ENCODE measurements around the gene RAB14. TPM values are rescaled to one million over a fixed set of nuclear protein-coding genes. Genes with fewer than 3 reads are reported as not detected.

RAB14 gene
- total and polyA plus RNA-seq, 4 donors, result 26.3 to 108 (median 55.9) TPM

DNA sequence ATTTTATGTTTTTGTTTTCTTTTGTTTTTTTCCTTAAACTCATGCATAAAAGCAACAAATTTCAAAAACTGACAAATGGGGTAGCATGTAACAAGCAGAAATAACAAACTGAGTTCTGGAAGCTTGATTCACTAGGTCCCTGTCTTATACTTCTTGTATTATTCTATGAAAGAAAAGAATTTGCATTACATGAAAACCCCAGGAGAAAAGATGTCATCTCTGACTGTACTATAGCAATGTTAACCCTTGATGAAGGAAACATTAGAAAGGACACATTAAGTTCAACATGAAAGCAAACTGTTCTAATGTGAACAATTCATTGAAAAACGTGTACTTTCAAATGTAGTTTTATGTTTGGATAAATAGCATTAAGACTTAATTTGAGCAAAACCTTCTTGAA is 9.2 kb downstream of the RAB14 start:
- Histone ChIP-seq H3K9ac (ENCODE audit: insufficient read depth in 1 of 2, low read length in 2 of 2) (no peak overlapping the region), H3K4me1 (ENCODE audit: control insufficient read depth in 5 of 5, insufficient read depth in 5 of 5, low read length in 5 of 5) (peaks cover 0 to 55% (median 17%) of the 10 kb centered on the region in 5 donors), H3K9me3 (ENCODE audit: control insufficient read depth in 4 of 4, insufficient read depth in 3 of 4, low read length in 3 of 4) (no peaks in the 10 kb centered on the region), H3K27ac (ENCODE audit: low read depth in 1 of 2, low read length in 1 of 2) (no peak overlapping the region), H3K27me3 (ENCODE audit: control insufficient read depth in 3 of 3, insufficient read depth in 3 of 3, low read length in 2 of 3) (no peaks in the 10 kb centered on the region), H3K4me3 (no peak overlapping the region), H3K36me3 (ENCODE audit: control insufficient read depth in 4 of 4, insufficient read depth in 4 of 4, low read length in 4 of 4) (peaks cover 0 to 2% (median 0%) of the 10 kb centered on the region in 4 donors)
- no peak for DNase-seq
- TF ChIP-seq, protein P1, sequence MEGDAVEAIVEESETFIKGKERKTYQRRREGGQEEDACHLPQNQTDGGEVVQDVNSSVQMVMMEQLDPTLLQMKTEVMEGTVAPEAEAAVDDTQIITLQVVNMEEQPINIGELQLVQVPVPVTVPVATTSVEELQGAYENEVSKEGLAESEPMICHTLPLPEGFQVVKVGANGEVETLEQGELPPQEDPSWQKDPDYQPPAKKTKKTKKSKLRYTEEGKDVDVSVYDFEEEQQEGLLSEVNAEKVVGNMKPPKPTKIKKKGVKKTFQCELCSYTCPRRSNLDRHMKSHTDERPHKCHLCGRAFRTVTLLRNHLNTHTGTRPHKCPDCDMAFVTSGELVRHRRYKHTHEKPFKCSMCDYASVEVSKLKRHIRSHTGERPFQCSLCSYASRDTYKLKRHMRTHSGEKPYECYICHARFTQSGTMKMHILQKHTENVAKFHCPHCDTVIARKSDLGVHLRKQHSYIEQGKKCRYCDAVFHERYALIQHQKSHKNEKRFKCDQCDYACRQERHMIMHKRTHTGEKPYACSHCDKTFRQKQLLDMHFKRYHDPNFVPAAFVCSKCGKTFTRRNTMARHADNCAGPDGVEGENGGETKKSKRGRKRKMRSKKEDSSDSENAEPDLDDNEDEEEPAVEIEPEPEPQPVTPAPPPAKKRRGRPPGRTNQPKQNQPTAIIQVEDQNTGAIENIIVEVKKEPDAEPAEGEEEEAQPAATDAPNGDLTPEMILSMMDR (IDR thresholded peaks at IDR 0.05; ENCODE audit: control extremely low read depth, extremely low read depth), result no peak
- no peak for ATAC-seq (ENCODE audit: insufficient read depth, low FRiP score)
- WGBS, 2 donors, result 41 to 65% methylated on average over 1 of the region's 1 CpG

DNA sequence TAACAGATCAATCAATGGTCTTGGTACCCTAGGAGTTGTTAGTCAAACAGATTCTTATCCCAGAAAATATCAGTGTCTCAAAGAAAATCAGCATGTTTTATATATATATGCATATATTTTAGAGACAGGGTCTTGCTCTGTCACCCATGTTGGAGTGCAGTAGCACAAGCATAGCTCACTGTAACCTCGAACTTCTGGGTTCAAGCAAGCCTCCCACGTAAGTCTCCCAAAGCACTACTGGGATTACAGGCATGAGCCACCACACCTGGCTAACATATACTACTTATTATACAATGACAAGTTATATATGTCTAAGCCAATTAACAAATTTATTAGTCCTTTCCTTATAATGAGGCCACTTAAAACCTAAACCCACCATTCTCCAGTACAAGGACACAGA is 10.4 kb downstream of the RAB14 start:
- peaks cover 0 to 50% (median 17%) of the 10 kb centered on the region in 5 donors for H3K4me1 ChIP-seq (ENCODE audit: control insufficient read depth in 5 of 5, insufficient read depth in 5 of 5, low read length in 5 of 5)

DNA sequence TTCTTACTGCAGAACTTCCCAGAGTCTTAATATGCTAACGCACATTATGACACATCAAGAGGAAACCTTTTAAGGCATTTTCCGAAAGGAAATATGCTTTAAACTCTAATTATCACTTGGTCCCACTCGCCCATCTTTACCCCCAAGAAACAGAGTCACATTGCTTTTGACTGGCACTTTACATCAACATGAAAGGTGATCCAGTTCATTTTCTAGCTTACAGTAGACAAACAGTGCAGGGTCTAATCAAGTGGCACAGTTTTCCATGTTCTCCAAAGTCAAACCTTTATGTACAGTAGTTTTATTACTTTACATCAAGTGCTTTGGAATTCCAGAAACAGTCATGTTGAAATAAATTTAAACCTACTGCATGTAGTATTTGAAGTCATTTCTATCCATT is 12.0 kb downstream of the RAB14 start:
- no peak for DNase-seq
- TF ChIP-seq, protein P1 (IDR thresholded peaks at IDR 0.05; ENCODE audit: control extremely low read depth, extremely low read depth), result no peak
- no peaks in the 10 kb centered on the region for H3K27me3 ChIP-seq (ENCODE audit: control insufficient read depth in 3 of 3, insufficient read depth in 3 of 3, low read length in 2 of 3)
- no peak overlapping the region for H3K4me3 ChIP-seq
- H3K27ac ChIP-seq (ENCODE audit: low read depth in 1 of 2, low read length in 1 of 2), result no peak overlapping the region
- ATAC-seq (ENCODE audit: insufficient read depth, low FRiP score), result no peak
- H3K4me1 ChIP-seq (ENCODE audit: control insufficient read depth in 5 of 5, insufficient read depth in 5 of 5, low read length in 5 of 5), result peaks cover 0 to 35% (median 13%) of the 10 kb centered on the region in 5 donors
- peaks cover 0 to 10% (median 4%) of the 10 kb centered on the region in 4 donors for H3K36me3 ChIP-seq (ENCODE audit: control insufficient read depth in 4 of 4, insufficient read depth in 4 of 4, low read length in 4 of 4)
- H3K9ac ChIP-seq (ENCODE audit: insufficient read depth in 1 of 2, low read length in 2 of 2), result no peak overlapping the region
- 91 to 97% methylated on average over 3 of the region's 3 CpGs for WGBS, 2 donors
- H3K9me3 ChIP-seq (ENCODE audit: control insufficient read depth in 4 of 4, insufficient read depth in 3 of 4, low read length in 3 of 4), result no peaks in the 10 kb centered on the region

More for the DNA sequence above, 10.4 kb downstream of the RAB14 start:
- no peak overlapping the region for H3K4me3 ChIP-seq
- ATAC-seq (ENCODE audit: insufficient read depth, low FRiP score) (no peak), DNase-seq (no peak)
- WGBS, 2 donors, result 80 to 93% methylated on average over 2 of the region's 2 CpGs
- H3K9ac ChIP-seq (ENCODE audit: insufficient read depth in 1 of 2, low read length in 2 of 2), result no peak overlapping the region
- no peaks in the 10 kb centered on the region for H3K27me3 ChIP-seq (ENCODE audit: control insufficient read depth in 3 of 3, insufficient read depth in 3 of 3, low read length in 2 of 3)
- TF ChIP-seq, protein P1 (IDR thresholded peaks at IDR 0.05; ENCODE audit: control extremely low read depth, extremely low read depth), result no peak
- H3K9me3 ChIP-seq (ENCODE audit: control insufficient read depth in 4 of 4, insufficient read depth in 3 of 4, low read length in 3 of 4), result no peaks in the 10 kb centered on the region
- H3K36me3 ChIP-seq (ENCODE audit: control insufficient read depth in 4 of 4, insufficient read depth in 4 of 4, low read length in 4 of 4), result peaks cover 0 to 5% (median under 1%) of the 10 kb centered on the region in 4 donors
- no peak overlapping the region for H3K27ac ChIP-seq (ENCODE audit: low read depth in 1 of 2, low read length in 1 of 2)

DNA sequence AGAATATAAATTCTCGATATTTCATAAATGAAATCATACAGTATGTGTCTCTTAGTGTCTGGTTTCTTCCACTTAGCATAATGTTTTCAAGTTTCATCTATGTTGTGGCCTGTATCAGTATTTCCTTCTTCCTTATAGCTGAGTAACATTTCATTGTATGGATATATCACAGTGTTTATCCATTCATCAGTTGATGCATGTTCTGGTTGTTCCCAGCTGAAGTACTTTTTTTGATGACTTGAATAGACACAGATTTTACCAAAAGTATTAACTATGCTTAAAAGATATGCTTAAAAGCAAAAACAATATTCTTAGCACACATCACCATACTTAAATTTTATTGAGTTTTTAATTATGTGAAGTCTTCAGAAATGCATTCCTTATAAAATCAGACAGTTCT is 12.7 kb downstream of the RAB14 start:
- Histone ChIP-seq H3K9me3 (ENCODE audit: control insufficient read depth in 4 of 4, insufficient read depth in 3 of 4, low read length in 3 of 4) (no peaks in the 10 kb centered on the region), H3K4me3 (no peak overlapping the region), H3K27me3 (ENCODE audit: control insufficient read depth in 3 of 3, insufficient read depth in 3 of 3, low read length in 2 of 3) (no peaks in the 10 kb centered on the region), H3K4me1 (ENCODE audit: control insufficient read depth in 5 of 5, insufficient read depth in 5 of 5, low read length in 5 of 5) (peaks cover 0 to 28% (median 13%) of the 10 kb centered on the region in 5 donors), H3K9ac (ENCODE audit: insufficient read depth in 1 of 2, low read length in 2 of 2) (no peak overlapping the region), H3K36me3 (ENCODE audit: control insufficient read depth in 4 of 4, insufficient read depth in 4 of 4, low read length in 4 of 4) (peaks cover 0 to 13% (median 4%) of the 10 kb centered on the region in 4 donors), H3K27ac (ENCODE audit: low read depth in 1 of 2, low read length in 1 of 2) (no peak overlapping the region)
- 96 to 98% methylated on average over 1 of the region's 1 CpG for WGBS, 2 donors
- TF ChIP-seq, protein P1 (IDR thresholded peaks at IDR 0.05; ENCODE audit: control extremely low read depth, extremely low read depth), result no peak
- ATAC-seq (ENCODE audit: insufficient read depth, low FRiP score) (no peak), DNase-seq (no peak)
